Activated naive CD4-positive, alpha-beta T cell treated with anti-CD3 and anti-CD28 coated beads, Interleukin-2, amount 50 U/mL, for 72 hours (primary cell): ENCODE measurements around the gene CNNM1. TPM values are rescaled to one million over a fixed set of nuclear protein-coding genes. Genes with fewer than 3 reads are reported as not detected.

Experiments
- ATAC-seq, 2 donors: fragments of 150-1000 bp; cut with Tn5 transposase; 2 replicates each; pipeline ENCODE4 v1.10.0; 2021; ENCODE audit warnings: mild to moderate bottlenecking in 2 of 2, moderate library complexity in 2 of 2
- DNase-seq, 2 donors: peaks; one replicate each; pipeline ENCODE4 v3.0.0; 2021 to 2022; ENCODE audit warnings: low spot score in 2 of 2
- H3K27ac Mint-ChIP-seq, 2 donors: one replicate each; pipeline ENCODE4 v1.8.0; 2022; ENCODE audit warnings: mild to moderate bottlenecking in 2 of 2, mixed read lengths in 2 of 2
- H3K36me3 Mint-ChIP-seq, 2 donors: one replicate each; pipeline ENCODE4 v1.8.0; 2022; ENCODE audit warnings: mixed read lengths in 2 of 2
- H3K9me3 Mint-ChIP-seq, 2 donors: one replicate each; pipeline ENCODE4 v1.8.0; 2022; ENCODE audit warnings: mixed read lengths in 2 of 2
- total RNA-seq, 2 donors: library from RNA; stranded (reverse); gene quantifications; one replicate each; pipeline ENCODE4 v1.2.3, GENCODE V29; 2022

The CNNM1 gene
- total RNA-seq, 2 donors from 2014 or later = 0.23 to 2.2 TPM

- ATAC-seq (no peak), DNase-seq (no peak)
- Mint-ChIP-seq H3K9me3 (no peaks in the 10 kb centered on the region), H3K27ac (no peak overlapping the region), H3K36me3 (no peaks in the 10 kb centered on the region)
Observed at GRCh38 chr10:99387541-99387940, 58.4 kb downstream of the CNNM1 start.

DNA sequence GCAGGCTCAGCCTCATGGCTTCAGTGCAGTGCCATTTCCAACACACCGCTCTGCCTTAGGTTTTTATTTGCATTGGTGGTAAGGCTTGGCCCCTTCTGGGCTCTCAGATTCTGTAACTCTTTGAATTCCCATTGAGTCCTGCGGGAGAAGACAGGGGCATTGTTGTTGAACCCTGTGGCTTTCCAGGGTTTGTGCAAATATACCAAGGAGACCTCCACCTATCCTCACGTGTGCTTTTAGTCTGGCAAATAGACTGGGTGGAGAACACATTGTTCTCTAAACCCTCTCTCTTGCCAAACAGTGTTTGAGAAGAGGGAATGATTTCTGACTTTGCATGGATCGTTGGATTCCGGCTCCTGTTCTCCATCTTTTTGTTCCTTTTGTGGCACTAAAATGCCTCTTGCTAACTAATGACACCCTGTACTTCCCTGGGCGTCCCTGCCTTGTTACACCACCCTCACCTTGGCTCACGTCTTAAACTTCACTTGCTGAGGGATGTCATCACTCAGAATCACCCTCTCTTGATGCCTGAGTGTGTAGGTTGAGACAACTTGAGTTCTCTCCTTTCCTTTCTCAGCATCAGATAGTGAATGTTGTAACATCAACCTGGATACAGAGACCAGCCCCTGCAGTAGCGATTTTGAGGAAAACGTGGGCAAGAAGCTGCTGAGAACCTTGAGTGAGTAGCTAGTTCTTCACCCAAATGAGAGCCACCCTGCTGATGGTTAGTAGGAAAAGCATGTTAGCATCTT lies 60.7 kb downstream of the CNNM1 start:
- Mint-ChIP-seq H3K36me3 (no peaks in the 10 kb centered on the region), H3K27ac (no peak overlapping the region), H3K9me3 (no peaks in the 10 kb centered on the region)
- ATAC-seq = no peak
- DNase-seq = no peak

- DNase-seq = no peak
- H3K27ac Mint-ChIP-seq = no peak overlapping the region
- no peaks in the 10 kb centered on the region for H3K9me3 Mint-ChIP-seq
- no peaks in the 10 kb centered on the region for H3K36me3 Mint-ChIP-seq
- no peak for ATAC-seq
Observed at GRCh38 chr10:99391346-99391745, 62.2 kb downstream of the CNNM1 start.

- no peaks in the 10 kb centered on the region for H3K9me3 Mint-ChIP-seq
- ATAC-seq (no peak), DNase-seq (no peak)
- H3K36me3 Mint-ChIP-seq = no peaks in the 10 kb centered on the region
- H3K27ac Mint-ChIP-seq = no peak overlapping the region
Observed at GRCh38 chr10:99393036-99393435, 63.9 kb downstream of the CNNM1 start.

DNA sequence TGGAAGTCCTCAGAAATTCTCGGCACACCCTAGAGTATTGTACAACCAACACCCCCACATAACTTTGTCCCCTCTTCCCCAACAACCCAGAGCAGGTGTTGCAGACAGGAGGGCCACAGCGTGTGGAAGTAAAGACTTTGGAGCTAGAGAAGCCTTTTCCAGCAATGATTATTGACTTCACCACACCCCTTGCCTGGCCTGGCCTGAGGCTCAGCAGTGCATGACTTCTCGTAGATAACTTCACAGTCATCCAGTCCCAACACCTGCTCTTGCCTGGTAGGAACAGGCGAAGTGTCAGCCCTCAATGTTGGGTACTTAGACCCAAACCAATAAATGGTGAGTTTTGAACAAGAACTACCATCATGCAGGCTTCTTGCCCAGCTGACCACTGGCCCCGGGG lies 64.5 kb downstream of the CNNM1 start:
- H3K36me3 Mint-ChIP-seq = no peaks in the 10 kb centered on the region
- H3K9me3 Mint-ChIP-seq = no peaks in the 10 kb centered on the region
- no peak for ATAC-seq
- no peak overlapping the region for H3K27ac Mint-ChIP-seq
- no peak for DNase-seq

DNA sequence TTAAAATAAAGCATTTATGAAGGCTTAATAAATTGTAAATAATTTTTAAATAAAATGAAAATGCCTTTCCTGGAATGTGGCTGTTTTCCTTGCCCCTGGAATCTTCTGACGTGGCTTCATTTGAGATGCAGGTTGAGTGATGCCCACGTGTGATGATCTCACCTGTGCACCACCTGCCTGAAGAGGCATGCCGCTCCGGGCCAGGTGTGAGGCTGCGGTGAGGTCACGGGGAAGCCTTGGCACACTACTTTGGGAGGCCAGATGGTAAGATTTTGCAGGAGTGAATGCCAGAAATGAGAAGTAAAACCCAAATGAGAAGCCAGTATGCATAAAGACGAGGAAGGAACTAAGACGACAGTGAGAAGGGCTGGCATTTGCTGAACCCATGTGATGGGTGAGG lies 65.1 kb downstream of the CNNM1 start:
- H3K27ac Mint-ChIP-seq = no peak overlapping the region
- DNase-seq (no peak), ATAC-seq (no peak)
- H3K36me3 Mint-ChIP-seq = no peaks in the 10 kb centered on the region
- no peaks in the 10 kb centered on the region for H3K9me3 Mint-ChIP-seq

DNA sequence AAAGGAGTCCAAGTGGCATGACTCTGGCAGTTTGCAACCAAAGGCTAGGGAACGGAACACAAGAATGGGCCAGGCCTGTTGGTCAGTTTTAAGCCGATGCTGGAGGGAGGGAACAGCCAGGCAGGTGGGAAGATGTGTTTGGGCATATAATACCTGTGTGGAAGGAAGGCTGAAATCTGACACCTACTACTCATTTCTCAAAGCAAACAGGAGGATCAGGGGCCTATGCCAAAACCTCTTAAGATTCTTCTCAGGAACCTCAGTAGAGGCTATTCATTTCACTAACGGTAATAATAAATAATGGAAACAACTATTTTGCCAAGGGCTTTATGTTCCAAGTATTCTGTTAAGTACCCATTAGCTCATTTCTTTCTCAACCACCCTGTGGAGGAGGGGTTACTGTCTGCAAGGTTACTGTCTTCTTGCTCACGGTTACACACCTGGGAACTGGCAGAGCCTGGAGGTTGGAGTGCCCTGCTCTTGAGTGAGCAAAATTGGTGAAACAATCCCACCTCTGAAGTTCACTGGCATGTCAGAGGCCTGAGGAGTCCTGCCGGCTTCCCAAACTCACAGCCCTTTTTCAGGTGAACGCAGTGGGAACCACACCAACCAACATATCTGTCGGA lies 65.7 kb downstream of the CNNM1 start:
- H3K36me3 Mint-ChIP-seq = no peaks in the 10 kb centered on the region
- H3K27ac Mint-ChIP-seq = no peak overlapping the region
- ATAC-seq = no peak

GRCh38 chr10:99395750-99396445 lies 66.7 kb downstream of the CNNM1 start:
- DNase-seq = no peak
- H3K9me3 Mint-ChIP-seq = no peaks in the 10 kb centered on the region
- no peak for ATAC-seq
- H3K36me3 Mint-ChIP-seq = no peaks in the 10 kb centered on the region
- H3K27ac Mint-ChIP-seq = peak overlapping the region; percentile 49 to 73

More for the DNA sequence above, 65.7 kb downstream of the CNNM1 start:
- no peaks in the 10 kb centered on the region for H3K9me3 Mint-ChIP-seq
- no peak for DNase-seq

GRCh38 chr10:99396471-99396870 lies 67.3 kb downstream of the CNNM1 start:
- H3K36me3 Mint-ChIP-seq = no peaks in the 10 kb centered on the region
- no peaks in the 10 kb centered on the region for H3K9me3 Mint-ChIP-seq
- DNase-seq = no peak
- H3K27ac Mint-ChIP-seq = no peak overlapping the region
- no peak for ATAC-seq

DNA sequence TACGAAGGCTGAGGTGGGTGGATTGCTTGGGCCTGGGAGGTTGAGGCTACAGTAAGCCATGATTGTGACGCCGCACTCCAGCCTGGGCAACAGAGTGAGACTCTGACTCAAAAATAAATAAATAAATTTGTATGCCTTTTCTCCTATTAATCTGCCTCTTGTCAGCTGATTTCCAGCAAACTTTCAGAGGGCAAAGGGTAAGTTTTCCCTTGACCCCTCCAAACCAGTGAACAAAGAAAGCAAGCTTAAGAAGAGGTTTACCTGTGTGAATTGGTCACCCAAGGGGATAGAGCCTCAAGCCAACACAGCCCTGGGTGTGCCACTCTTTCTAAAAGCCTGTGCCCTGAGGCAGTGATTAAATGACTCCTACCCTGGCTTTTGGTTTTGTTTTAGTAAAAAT lies 70.5 kb downstream of the CNNM1 start:
- Mint-ChIP-seq H3K9me3 (no peaks in the 10 kb centered on the region), H3K36me3 (peaks cover 0 to 4% of the 10 kb centered on the region in 2 donors), H3K27ac (no peak overlapping the region)
- no peak for DNase-seq
- ATAC-seq = no peak

DNA sequence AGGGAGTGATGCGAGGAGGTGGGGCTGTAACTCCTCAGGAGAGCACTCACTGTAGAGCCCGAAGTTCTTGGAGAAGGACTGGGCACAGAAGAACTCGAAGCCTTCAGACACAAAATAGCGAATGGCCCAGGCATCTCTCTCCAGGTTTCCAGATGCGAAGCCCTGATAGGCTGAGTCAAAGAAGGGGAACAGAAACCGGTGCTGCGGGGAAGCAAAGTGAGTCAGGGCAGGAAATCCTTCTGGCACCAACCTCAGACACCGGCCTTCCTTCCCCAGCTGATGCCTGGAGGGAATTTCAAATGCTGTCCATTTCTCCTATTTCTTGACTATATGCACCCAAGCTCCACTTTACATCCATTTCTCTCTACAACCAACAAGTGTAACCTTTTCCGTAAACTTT lies 74.5 kb downstream of the CNNM1 start:
- DNase-seq = no peak

DNA sequence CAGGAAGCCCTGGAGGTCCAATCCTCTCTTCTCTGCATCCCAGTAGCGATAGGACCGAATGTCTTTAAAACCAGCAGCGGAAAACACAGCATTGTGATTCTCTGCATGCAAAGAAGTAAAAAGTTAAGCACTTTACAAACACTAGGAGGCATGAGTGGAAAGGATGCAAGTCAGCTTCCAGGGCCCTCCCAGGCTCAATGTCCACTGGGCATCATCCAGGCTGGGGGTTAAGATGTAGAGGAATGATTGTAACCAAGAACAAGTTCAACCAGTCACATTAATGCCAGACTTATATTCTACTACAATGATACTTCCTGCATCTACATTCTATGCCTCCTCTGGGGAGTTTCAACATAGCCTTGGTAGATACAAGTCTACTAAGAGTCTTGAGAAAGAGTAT lies 77.0 kb downstream of the CNNM1 start:
- Mint-ChIP-seq H3K9me3 (no peaks in the 10 kb centered on the region), H3K27ac (no peak overlapping the region), H3K36me3 (peaks cover 0 to 4% of the 10 kb centered on the region in 2 donors)
- DNase-seq (no peak), ATAC-seq (no peak)

More for the DNA sequence above, 74.5 kb downstream of the CNNM1 start:
- no peaks in the 10 kb centered on the region for H3K9me3 Mint-ChIP-seq
- no peak for ATAC-seq
- H3K36me3 Mint-ChIP-seq = peaks cover 0 to 4% of the 10 kb centered on the region in 2 donors
- no peak overlapping the region for H3K27ac Mint-ChIP-seq

DNA sequence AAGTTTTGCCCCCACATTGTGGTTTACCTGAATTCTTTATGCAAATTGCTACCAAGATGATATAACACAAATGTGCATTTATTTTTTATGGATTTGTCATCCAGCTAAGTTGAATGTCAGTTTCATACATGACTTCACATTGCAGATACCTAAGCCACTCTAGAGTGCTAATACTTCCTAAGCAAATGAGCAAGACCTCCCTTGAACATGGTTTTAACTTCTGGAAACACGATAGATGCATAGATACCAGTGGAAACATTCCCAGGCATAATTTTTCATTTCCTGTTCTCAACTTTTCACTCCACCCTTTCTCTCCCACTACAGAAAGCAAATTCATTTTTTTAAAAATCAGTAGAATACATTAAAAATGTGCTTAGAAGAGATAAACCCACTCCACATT lies 81.0 kb downstream of the CNNM1 start:
- Mint-ChIP-seq H3K27ac (no peak overlapping the region), H3K36me3 (no peaks in the 10 kb centered on the region), H3K9me3 (no peaks in the 10 kb centered on the region)
- DNase-seq (no peak), ATAC-seq (no peak)

GRCh38 chr10:99410876-99411275 lies 81.7 kb downstream of the CNNM1 start:
- Mint-ChIP-seq H3K9me3 (no peaks in the 10 kb centered on the region), H3K27ac (no peak overlapping the region), H3K36me3 (peaks cover 0 to 7% of the 10 kb centered on the region in 2 donors)
- DNase-seq = no peak
- no peak for ATAC-seq

DNA sequence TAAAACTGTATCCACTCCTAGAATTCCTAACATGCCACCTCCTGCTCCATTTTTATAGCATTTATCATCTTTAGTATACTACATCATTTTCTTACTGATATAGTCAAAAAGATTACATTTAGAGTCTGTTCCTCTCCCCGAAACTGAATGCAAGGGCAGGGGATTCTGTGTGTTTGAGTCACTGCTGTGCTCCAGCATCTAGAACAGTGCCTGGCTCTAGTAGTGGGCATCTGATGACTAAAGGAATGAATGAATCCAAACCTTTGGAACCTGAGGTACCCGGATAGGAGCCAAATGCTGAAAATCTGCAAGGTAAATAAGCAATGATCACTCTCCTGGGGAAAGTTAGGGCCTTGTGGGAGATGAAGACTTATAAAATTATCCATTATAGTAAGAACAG lies 82.4 kb downstream of the CNNM1 start:
- ATAC-seq (no peak), DNase-seq (no peak)
- peaks cover 0 to 14% of the 10 kb centered on the region in 2 donors for H3K36me3 Mint-ChIP-seq
- peak overlapping the region in 1 of 2 donors; percentile 30 for H3K27ac Mint-ChIP-seq
- H3K9me3 Mint-ChIP-seq = no peaks in the 10 kb centered on the region

DNA sequence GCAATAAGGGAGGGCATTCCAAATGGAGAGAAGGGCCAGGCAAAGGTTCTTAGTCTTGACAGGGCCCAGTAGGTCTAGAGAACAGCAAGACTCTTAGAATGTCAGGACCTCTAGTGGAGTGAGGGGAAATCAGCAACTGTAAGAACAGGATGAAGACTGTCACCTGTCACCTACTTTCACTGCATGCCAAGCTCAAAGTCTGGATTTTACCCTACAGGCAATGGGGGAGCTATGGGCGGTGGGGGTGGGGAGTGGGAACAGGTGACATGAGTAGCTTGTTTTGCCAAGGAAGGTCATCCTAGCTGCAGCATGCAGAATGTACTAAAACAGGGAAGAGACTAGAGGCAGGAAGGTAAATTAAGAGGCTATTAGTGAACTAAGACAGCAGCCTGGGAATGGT lies 82.9 kb downstream of the CNNM1 start:
- Mint-ChIP-seq H3K36me3 (peaks cover 0 to 15% of the 10 kb centered on the region in 2 donors), H3K27ac (peak overlapping the region in 1 of 2 donors; percentile 30), H3K9me3 (no peaks in the 10 kb centered on the region)
- DNase-seq (no peak), ATAC-seq (no peak)

DNA sequence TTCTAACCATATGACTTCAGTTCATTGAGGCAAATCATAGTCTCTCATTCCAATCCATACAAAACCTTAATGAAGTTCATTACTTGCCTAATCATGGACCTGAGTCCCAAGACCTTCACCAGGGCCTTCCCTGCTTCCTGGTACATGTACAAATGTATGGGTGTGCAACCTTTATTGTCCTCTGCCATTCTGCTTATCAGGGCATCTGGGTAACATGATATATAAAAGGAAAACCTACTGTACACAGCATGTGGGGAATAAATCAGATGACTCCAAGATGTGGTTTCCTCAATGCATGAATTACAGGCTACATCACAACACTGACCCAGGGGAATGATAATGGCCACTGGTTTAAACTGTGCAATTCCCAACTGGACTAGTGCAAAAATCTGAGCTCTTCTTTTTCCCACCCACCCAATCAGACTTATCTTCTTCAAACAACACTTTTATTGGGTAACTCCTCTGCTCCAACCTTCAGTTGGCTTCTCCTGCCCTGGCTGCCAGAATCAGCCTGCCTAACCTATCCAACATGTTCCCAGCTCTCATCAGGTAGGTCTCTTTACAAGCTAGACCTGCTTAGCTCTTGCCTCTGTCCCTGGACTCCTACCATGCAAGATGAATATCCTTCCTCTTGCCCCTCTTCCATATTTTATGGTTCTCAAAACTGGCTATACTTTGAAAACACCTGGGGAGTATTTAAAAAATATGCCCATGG lies 89.9 kb downstream of the CNNM1 start:
- H3K36me3 Mint-ChIP-seq = peaks cover 34 to 39% of the 10 kb centered on the region in 2 donors
- H3K27ac Mint-ChIP-seq = no peak overlapping the region
- ATAC-seq = no peak

More for the DNA sequence above, 89.9 kb downstream of the CNNM1 start:
- no peaks in the 10 kb centered on the region for H3K9me3 Mint-ChIP-seq
- DNase-seq = no peak
